GM12865 (cell line): ENCODE data around the gene ABCF2.

Experiments used
- DNase-seq: peaks from one replicate; pipeline ENCODE4 v3.0.0; 2010; ENCODE audit warnings: low read depth
- H3K4me3 ChIP-seq: 2 replicates; pipeline ENCODE4 v1.5.1; 2011; ENCODE audit warnings: mild to moderate bottlenecking, low read depth, low read length, control low read depth
- TF ChIP-seq, protein P1 (sequence below): IDR thresholded peaks from 2 replicates; pipeline ENCODE4 v1.5.1; 2011; ENCODE audit warnings: low read length, control low read depth, low read depth, inconsistent platforms; ENCODE audit not compliant: insufficient read depth; ENCODE audit errors: missing control alignments

The ABCF2 gene

DNA sequence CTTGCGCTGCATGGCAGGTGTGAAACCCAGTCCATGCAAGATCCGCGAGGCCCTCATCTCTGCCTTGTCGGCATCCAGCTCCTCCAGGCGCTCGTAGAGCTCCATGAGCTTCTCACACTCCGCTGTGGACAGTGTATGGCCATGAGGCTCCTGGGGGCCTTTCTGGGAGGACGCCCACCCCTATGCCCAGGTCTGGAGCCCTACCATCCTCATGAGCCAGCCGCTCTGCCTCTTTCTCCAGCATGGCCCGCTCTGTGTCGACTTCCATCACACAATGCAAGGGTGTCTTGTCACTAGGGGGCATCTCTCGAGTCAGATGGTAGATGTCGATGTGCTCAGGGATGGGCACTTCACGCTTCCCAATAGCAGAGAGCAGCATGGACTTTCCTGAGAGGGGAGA lies 3.3 kb downstream of the ABCF2 start:
- DNase-seq, result no peak
- no peak overlapping the region for H3K4me3 ChIP-seq
- TF ChIP-seq, protein P1, sequence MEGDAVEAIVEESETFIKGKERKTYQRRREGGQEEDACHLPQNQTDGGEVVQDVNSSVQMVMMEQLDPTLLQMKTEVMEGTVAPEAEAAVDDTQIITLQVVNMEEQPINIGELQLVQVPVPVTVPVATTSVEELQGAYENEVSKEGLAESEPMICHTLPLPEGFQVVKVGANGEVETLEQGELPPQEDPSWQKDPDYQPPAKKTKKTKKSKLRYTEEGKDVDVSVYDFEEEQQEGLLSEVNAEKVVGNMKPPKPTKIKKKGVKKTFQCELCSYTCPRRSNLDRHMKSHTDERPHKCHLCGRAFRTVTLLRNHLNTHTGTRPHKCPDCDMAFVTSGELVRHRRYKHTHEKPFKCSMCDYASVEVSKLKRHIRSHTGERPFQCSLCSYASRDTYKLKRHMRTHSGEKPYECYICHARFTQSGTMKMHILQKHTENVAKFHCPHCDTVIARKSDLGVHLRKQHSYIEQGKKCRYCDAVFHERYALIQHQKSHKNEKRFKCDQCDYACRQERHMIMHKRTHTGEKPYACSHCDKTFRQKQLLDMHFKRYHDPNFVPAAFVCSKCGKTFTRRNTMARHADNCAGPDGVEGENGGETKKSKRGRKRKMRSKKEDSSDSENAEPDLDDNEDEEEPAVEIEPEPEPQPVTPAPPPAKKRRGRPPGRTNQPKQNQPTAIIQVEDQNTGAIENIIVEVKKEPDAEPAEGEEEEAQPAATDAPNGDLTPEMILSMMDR, result no peak

DNA sequence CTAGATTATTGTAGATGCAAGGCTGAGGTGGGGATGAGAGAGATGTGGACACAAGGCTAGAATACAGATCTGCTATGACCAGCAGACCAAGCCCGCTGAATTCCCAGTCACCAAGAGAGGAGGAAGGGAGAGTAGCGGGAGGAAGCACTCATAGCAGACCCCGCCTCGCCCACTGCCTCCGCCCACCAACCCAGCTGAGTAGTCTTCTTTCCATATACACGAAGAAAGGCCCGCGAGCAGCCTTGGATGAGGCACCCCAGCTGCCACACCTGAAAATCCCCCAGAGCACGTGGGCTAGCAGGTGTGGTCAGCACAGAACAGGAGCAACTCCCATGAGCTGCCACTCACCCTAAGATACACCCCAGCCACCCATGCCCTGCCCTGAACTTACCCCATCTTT lies 8.8 kb downstream of the ABCF2 start:
- TF ChIP-seq, protein P1, result no peak
- H3K4me3 ChIP-seq, result no peak overlapping the region
- DNase-seq, result no peak

DNA sequence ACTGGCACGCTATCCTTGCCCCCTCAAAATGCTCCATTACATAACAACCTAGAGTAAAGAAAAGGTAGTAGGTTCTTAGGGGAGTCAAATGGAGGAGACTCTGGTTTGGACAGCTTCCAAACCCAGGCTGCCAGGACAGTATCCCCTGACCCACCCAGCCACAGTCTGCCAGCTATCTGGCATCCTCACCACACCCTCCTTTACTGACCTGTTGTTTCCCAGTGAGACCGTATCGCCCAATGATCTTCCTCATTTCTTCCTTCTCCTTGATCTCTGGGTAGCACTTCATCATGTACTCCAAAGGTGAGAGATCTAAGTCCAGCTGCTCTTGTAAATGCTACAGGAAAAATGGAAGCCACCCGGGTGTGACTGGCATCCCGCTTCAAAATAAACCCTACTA lies 11.6 kb downstream of the ABCF2 start:
- TF ChIP-seq, protein P1, result no peak
- no peak overlapping the region for H3K4me3 ChIP-seq
- DNase-seq, result no peak

DNA sequence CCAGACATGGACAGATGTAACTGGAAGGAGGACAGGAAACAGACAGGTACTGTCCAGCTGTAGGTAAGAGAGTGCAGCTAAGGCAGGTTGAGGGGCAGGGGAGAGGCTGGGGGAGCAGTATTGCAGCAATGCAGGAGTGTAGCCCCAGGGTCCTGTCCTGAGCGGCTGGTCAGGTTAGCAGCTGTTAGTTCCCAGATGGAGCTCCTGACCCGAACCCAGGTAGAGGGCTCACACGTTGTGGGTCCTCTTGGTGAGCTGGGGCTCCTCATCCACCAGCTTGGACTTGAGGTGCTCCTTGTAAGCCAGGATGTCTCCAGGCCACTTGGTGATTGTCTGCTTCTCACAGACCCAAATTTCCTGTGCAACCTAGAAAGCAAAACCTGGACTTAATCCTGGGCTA lies 13.2 kb downstream of the ABCF2 start:
- TF ChIP-seq, protein P1, result no peak
- H3K4me3 ChIP-seq, result no peak overlapping the region
- DNase-seq, result no peak

DNA sequence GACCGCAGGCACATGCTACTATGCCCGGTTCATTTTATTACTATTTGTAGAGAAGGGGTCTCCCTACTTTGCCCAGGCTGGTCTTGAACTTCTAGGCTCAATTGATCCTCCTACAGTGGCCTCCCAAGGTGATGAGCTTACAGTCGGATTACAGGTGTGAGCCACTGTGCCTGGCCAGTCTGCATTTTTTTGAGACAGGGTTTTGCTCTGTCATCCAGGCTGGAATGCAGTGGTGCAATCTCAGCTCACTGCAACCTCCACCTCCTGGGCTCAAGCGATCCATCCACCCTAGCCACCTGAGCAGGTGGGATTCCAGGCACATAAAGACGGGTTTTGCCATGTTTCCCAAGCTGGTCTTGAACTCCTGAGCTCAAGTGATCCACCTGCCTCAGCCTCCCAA lies 14.4 kb downstream of the ABCF2 start:
- TF ChIP-seq, protein P1, result no peak
- no peak for DNase-seq
- H3K4me3 ChIP-seq, result no peak overlapping the region

DNA sequence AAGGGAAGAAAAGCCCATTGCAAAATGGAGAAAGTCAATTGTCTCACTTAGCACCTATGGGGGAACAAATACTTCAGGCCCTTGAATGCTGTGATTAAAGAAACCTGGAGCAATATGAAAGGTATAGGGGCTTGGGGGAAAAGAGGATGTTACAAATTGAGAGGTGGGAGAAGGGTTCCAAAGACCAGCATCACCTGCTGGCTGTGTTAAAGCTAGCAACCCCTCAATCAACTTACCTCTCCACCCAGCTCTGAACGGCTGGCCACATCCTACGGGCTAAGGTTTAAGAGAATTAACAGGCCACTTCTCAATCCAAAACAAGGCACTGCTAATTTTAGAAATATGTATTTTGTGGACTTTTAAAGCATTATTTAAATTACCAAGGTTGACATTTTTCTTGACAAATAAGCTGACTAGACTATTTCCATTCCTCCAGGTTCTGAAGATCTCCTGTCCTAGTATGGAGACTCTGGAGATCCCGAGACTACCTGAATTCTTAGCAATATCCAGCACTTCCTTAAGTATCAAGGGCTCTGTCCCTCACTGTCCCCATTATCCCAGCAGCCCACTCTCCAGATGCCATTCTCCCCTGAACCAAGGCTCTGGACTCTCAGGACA lies 15.7 kb downstream of the ABCF2 start:
- TF ChIP-seq, protein P1, result no peak
- DNase-seq, result no peak
- H3K4me3 ChIP-seq, result no peak overlapping the region
